ENCODE measurements around the gene TTC28. TPM values are rescaled to one million over a fixed set of nuclear protein-coding genes. Genes with fewer than 3 reads are reported as not detected.

Gene TTC28
- total and polyA plus RNA-seq, 11 donors, result 5.1 to 34.9 (median 21.8) TPM

DNA sequence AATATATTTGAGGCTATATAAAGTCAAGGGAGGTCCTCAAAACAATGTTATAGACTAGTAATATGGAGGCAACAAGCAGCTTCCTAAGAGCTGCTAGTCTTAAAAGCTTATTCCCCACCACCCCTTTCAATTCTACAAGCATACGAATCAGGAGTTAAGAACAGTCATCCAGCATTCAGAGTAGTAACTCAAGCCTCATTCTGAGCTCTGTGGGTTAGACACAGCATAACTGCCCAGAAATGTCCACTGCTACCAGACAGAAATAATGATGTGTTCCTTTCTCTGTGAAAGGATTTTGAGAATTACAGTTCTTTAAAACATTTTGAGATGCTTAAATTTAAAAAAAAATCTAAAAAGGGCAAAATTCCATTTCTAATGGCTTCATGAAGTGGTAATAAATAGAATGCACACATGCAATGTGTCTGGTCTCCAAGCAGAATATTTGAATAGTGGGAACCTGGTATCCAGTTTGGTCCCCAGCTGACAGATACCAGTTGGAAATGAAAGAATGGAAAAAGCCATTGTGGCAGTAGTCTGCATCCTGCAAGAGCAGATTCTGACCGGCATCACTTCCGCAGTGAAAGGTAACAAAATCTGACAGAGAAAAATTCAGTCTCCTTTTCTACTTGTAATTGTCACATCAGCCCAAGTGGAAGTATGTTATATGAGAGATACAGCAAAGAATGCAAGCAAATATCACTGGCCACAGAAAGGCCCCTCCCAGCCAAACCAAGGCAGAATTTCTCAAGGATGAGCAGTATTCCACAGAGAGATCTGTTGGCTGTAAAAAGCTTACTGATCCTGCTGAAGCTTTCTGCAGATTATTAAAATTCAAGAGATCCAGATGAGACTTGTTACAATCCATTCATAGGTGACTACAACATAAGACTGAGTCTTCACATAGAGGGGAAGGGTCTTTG lies 449.8 kb downstream of the TTC28 start:
- TF ChIP-seq POLR2A (IDR thresholded peaks at IDR 0.05), result no peak
- TF ChIP-seq, protein P1, sequence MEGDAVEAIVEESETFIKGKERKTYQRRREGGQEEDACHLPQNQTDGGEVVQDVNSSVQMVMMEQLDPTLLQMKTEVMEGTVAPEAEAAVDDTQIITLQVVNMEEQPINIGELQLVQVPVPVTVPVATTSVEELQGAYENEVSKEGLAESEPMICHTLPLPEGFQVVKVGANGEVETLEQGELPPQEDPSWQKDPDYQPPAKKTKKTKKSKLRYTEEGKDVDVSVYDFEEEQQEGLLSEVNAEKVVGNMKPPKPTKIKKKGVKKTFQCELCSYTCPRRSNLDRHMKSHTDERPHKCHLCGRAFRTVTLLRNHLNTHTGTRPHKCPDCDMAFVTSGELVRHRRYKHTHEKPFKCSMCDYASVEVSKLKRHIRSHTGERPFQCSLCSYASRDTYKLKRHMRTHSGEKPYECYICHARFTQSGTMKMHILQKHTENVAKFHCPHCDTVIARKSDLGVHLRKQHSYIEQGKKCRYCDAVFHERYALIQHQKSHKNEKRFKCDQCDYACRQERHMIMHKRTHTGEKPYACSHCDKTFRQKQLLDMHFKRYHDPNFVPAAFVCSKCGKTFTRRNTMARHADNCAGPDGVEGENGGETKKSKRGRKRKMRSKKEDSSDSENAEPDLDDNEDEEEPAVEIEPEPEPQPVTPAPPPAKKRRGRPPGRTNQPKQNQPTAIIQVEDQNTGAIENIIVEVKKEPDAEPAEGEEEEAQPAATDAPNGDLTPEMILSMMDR (IDR thresholded peaks at IDR 0.05), result no peak
- H3K27me3 ChIP-seq, result no peaks in the 10 kb centered on the region
- H3K27ac ChIP-seq, result peak overlapping the region in 1 of 12 donors; percentile 14
- intact Hi-C loops (cut with DNase I), result loop anchor here in 1 of 10 donors (10.0 kb wide), 1 partner anchor 115 kb away; no protein-coding TSS in a partner anchor
- H3K4me3 ChIP-seq, result no peak overlapping the region
- WGBS, 4 donors, result 84 to 93% (median 87%) methylated on average over 3 of the region's 3 CpGs
- H3K36me3 ChIP-seq, result no peaks in the 10 kb centered on the region
- ATAC-seq (no peak), DNase-seq (no peak)
- peaks cover 0 to 29% (median 9%) of the 10 kb centered on the region in 12 donors for H3K4me1 ChIP-seq
- no peaks in the 10 kb centered on the region for H3K9me3 ChIP-seq

DNA sequence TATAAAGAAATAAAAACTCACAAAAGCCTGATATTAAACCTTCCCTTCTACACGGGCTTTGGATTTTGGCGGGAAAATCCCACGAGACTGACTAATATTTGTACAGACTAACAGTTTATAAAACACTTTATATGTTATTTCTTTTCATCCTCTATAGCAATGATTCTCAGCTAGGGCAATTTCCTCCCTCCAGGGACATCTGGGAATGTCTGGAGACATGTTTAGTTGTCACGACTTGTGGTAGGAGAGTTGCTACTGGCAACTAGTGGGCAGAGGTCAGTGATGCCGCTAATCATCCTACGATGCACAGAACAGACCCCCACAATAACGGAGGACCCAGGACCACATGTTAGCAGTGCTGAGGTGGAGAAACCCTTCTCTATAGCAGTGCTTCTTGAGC lies 455.8 kb downstream of the TTC28 start:
- H3K9me3 ChIP-seq, result no peaks in the 10 kb centered on the region
- WGBS, 4 donors, result 60 to 67% (median 65%) methylated on average over 7 of the region's 7 CpGs
- peak overlapping the region in 1 of 12 donors; percentile 1 for H3K27ac ChIP-seq
- no peak for ATAC-seq
- TF ChIP-seq, protein P1 (IDR thresholded peaks at IDR 0.05), result no peak
- no peak for TF ChIP-seq POLR2A (IDR thresholded peaks at IDR 0.05)
- peaks cover 0 to 33% (median 12%) of the 10 kb centered on the region in 12 donors for H3K4me1 ChIP-seq
- H3K27me3 ChIP-seq, result no peaks in the 10 kb centered on the region
- no peaks in the 10 kb centered on the region for H3K36me3 ChIP-seq
- no peak overlapping the region for H3K4me3 ChIP-seq
- DNase-seq, result no peak
- intact Hi-C loops (cut with DNase I), result loop anchor here in 1 of 10 donors (5.0 kb wide), 1 partner anchor 37 kb away; no protein-coding TSS in a partner anchor

DNA sequence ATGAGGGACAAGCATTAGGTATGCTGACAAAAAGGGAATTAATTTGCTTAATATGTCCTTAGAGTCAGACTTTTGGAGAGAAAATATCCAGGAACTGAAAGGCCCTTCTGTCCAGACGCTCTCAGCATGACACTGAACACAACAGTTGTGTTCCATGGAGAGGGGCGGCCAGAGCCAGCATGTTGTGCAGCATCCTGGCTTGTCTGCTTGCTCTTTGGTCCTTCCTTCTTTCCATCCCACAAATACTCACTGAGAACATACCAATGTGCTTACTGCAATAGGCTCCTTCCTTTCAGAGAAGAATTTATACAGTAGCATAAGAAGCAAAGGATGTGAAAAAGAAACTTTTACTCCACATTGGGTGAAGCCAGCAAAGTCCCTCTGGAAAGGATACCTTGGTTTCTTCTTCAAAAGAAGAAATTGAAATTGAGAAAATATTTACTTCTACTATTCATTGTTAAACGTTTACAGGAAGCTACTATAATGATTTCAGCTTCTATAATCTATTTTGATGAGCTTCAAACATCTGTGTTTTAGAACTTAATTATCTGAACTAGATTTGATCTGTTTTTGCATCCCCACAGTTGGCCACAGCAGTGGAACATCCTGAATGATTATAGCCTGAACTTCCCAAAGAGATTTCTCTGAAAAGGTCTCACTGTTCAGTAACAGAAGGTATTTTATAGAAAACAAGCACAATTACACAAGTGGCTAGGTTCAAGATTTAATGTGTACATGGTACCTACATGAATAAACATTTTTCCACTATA lies 456.5 kb downstream of the TTC28 start:
- 65 to 74% (median 67%) methylated on average over 3 of the region's 3 CpGs for WGBS, 4 donors
- intact Hi-C loops (cut with DNase I), result loop anchor here in 1 of 10 donors (5.0 kb wide), 1 partner anchor 36 kb away; no protein-coding TSS in a partner anchor
- H3K27me3 ChIP-seq, result no peaks in the 10 kb centered on the region
- no peaks in the 10 kb centered on the region for H3K36me3 ChIP-seq
- peak in 2 of 4 donors; percentile 41 to 58 for ATAC-seq
- no peak overlapping the region for H3K4me3 ChIP-seq
- H3K27ac ChIP-seq, result peak overlapping the region in 1 of 12 donors; percentile 3
- DNase-seq, result no peak
- TF ChIP-seq, protein P1 (IDR thresholded peaks at IDR 0.05), result no peak
- TF ChIP-seq POLR2A (IDR thresholded peaks at IDR 0.05), result no peak
- H3K9me3 ChIP-seq, result no peaks in the 10 kb centered on the region
- peaks cover 0 to 33% (median 12%) of the 10 kb centered on the region in 12 donors for H3K4me1 ChIP-seq

All from heart left ventricle (tissue), 16 donors.